ENCODE results near the gene ATP6V1B1.
A peak's percentile ranks its signal among the peaks of the same experiment; 100 is the strongest.
"Not testable (repeated sequence)": the region's sequence is repeated elsewhere in the genome, so short reads cannot be mapped to it uniquely, and the experiment has no call there.

ATP6V1B1 gene

DNA sequence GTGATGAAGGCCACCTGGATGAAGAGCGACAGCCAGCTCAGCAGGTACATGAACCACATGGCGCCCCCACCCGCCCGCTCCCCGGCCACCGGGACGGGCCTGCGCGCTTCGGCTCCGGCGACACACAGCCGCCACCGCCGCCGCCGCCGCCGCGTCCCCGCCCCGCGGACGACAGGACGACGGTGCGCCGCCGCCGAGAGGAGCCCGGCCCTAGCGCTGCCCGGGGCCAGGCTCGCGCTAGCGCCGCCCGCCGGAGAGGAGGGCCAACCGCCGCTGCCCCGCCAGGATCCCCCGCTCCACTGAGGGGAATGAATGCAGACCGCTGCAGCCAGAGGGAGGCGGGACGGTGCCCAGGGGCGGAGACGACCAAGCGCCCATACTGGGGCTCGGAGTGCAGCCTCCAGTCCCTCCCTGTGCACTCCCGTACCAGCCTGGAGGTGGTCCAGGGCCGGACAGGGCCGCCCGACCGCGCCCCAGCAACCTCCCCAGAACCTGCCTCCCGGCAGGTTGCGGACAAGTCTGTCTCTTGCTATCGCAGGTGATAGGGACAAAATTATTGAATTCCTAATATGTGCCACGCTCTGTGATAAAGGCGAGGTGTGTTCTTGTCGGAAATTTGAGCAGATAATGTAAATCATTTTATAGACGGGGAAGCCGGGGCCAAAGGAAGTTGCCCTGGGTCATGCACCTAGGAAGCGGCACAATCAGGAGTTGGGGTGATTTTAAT lies 59.2 kb downstream of the ATP6V1B1 start, which contains the start of gene TEX261:
Gene TEX261 (minus strand): TSS at position 175 of the 727 bp plus-strand sequence. CDS start 116 bp downstream, at position 59.
- peak within 1 kb of the TSS; percentile 98 for H3K9ac ChIP-seq (ENCODE audit: low read length)
- peak within 1 kb of the TSS; percentile 100 for H3K4me3 ChIP-seq (ENCODE audit: low read depth, low read length, poor library complexity, severe bottlenecking)
- no peaks in the 10 kb centered on the region for H3F3A ChIP-seq (ENCODE audit: insufficient read depth, low read length)
- peaks cover 25% of the 10 kb centered on the region for H3K4me1 ChIP-seq (ENCODE audit: insufficient read depth, low read length, severe bottlenecking)
- H3K36me3 ChIP-seq (ENCODE audit: insufficient read depth, low read length) = peaks cover 22% of the 10 kb centered on the region
- peak within 1 kb of the TSS; percentile 100 for H3K4me2 ChIP-seq (ENCODE audit: low read length)
- H3K9me3 ChIP-seq (ENCODE audit: low read length) = no peaks in the 10 kb centered on the region
- peaks cover 9% of the 10 kb centered on the region for H3K79me2 ChIP-seq (ENCODE audit: insufficient read depth, low read length)
- no peaks in the 10 kb centered on the region for H3K9me2 ChIP-seq (ENCODE audit: low read depth, low read length)
- TF ChIP-seq, protein P1, sequence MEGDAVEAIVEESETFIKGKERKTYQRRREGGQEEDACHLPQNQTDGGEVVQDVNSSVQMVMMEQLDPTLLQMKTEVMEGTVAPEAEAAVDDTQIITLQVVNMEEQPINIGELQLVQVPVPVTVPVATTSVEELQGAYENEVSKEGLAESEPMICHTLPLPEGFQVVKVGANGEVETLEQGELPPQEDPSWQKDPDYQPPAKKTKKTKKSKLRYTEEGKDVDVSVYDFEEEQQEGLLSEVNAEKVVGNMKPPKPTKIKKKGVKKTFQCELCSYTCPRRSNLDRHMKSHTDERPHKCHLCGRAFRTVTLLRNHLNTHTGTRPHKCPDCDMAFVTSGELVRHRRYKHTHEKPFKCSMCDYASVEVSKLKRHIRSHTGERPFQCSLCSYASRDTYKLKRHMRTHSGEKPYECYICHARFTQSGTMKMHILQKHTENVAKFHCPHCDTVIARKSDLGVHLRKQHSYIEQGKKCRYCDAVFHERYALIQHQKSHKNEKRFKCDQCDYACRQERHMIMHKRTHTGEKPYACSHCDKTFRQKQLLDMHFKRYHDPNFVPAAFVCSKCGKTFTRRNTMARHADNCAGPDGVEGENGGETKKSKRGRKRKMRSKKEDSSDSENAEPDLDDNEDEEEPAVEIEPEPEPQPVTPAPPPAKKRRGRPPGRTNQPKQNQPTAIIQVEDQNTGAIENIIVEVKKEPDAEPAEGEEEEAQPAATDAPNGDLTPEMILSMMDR (IDR thresholded peaks at IDR 0.05; ENCODE audit: low read length) = peak; percentile 53
- no peak for TF ChIP-seq EZH2 (IDR thresholded peaks at IDR 0.05; ENCODE audit: borderline replicate concordance, low read length)
- no peaks in the 10 kb centered on the region for H4K20me1 ChIP-seq (ENCODE audit: insufficient read depth, low read length)
- peak within 1 kb of the TSS; percentile 49 for H2AFZ ChIP-seq (ENCODE audit: low read length)
- H3K27ac ChIP-seq (ENCODE audit: low read depth, low read length, poor library complexity, severe bottlenecking) = peak within 1 kb of the TSS; percentile 15
- no peaks in the 10 kb centered on the region for H3K27me3 ChIP-seq (ENCODE audit: insufficient read depth, low read length)

DNA sequence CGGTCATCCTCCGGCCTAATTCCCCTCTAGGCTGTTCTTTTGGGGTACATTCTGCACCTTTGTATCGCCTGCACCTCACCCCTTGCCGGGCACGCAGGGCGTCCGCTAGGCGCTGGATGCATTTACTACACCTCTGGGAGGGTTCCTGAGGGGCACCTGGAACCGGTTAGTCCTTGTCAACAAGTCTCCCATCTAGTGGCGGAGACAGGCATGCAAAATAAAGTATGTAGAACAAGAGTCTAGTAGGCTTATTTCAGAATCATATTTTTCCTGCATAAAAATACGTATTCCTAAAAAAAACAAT lies 59.7 kb downstream of the ATP6V1B1 start:
- Histone ChIP-seq H3K4me1 (ENCODE audit: insufficient read depth, low read length, severe bottlenecking) (peaks cover 27% of the 10 kb centered on the region), H3K4me3 (ENCODE audit: low read depth, low read length, poor library complexity, severe bottlenecking) (peak overlapping the region; percentile 100), H3K9ac (ENCODE audit: low read length) (peak overlapping the region; percentile 81), H3K9me3 (ENCODE audit: low read length) (no peaks in the 10 kb centered on the region), H3K36me3 (ENCODE audit: insufficient read depth, low read length) (peaks cover 17% of the 10 kb centered on the region; the same call in 1 of the 2 replicates), H3K27me3 (ENCODE audit: insufficient read depth, low read length) (no peaks in the 10 kb centered on the region), H3K9me2 (ENCODE audit: low read depth, low read length) (no peaks in the 10 kb centered on the region), H3K4me2 (ENCODE audit: low read length) (peak overlapping the region; percentile 96), H2AFZ (ENCODE audit: low read length) (peak overlapping the region; percentile 49), H3K27ac (ENCODE audit: low read depth, low read length, poor library complexity, severe bottlenecking) (peak overlapping the region; percentile 15), H3K79me2 (ENCODE audit: insufficient read depth, low read length) (peaks cover 9% of the 10 kb centered on the region), H3F3A (ENCODE audit: insufficient read depth, low read length) (no peaks in the 10 kb centered on the region), H4K20me1 (ENCODE audit: insufficient read depth, low read length) (no peaks in the 10 kb centered on the region)
- no peak for TF ChIP-seq EZH2 (IDR thresholded peaks at IDR 0.05; ENCODE audit: borderline replicate concordance, low read length)
- TF ChIP-seq, protein P1 (IDR thresholded peaks at IDR 0.05; ENCODE audit: low read length) = peak; percentile 53

DNA sequence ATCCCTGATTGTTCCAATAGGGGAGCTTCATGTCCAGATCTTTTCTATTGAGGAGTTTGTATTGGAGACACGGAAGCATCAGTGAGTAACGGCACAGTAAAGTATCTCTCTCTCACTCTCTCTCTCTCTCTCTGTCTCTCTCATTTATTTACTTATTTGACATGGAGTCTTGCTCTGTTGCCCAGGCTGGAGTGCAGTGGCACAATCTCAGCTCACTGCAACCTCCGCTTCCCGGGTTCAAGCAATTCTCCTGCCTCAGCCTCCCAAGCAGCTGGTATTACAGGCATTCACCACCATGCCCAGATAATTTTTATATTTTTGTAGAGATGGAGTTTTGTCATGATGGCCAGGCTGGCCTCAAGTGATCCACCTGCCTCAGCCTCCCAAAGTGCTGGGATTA lies 63.2 kb downstream of the ATP6V1B1 start:
- H3K4me2 ChIP-seq (ENCODE audit: low read length); H3K27me3 ChIP-seq (ENCODE audit: insufficient read depth, low read length); H4K20me1 ChIP-seq (ENCODE audit: insufficient read depth, low read length); H3K9me3 ChIP-seq (ENCODE audit: low read length); H3K27ac ChIP-seq (ENCODE audit: low read depth, low read length, poor library complexity, severe bottlenecking); H3K36me3 ChIP-seq (ENCODE audit: insufficient read depth, low read length); H3K79me2 ChIP-seq (ENCODE audit: insufficient read depth, low read length); H3K4me3 ChIP-seq (ENCODE audit: low read depth, low read length, poor library complexity, severe bottlenecking); H3F3A ChIP-seq (ENCODE audit: insufficient read depth, low read length); H2AFZ ChIP-seq (ENCODE audit: low read length); H3K9me2 ChIP-seq (ENCODE audit: low read depth, low read length); H3K9ac ChIP-seq (ENCODE audit: low read length): not testable (repeated sequence)
- H3K4me1 ChIP-seq (ENCODE audit: insufficient read depth, low read length, severe bottlenecking) = peaks cover 27% of the 10 kb centered on the region

GRCh38 chr2:70999362-70999761 lies 63.7 kb downstream of the ATP6V1B1 start:
- Histone ChIP-seq H3K9me2 (ENCODE audit: low read depth, low read length) (no peaks in the 10 kb centered on the region), H3K36me3 (ENCODE audit: insufficient read depth, low read length) (no peaks in the 10 kb centered on the region), H3K4me2 (ENCODE audit: low read length) (no peak overlapping the region), H4K20me1 (ENCODE audit: insufficient read depth, low read length) (no peaks in the 10 kb centered on the region), H3K27ac (ENCODE audit: low read depth, low read length, poor library complexity, severe bottlenecking) (no peak overlapping the region), H2AFZ (ENCODE audit: low read length) (no peak overlapping the region), H3K79me2 (ENCODE audit: insufficient read depth, low read length) (peaks cover 1% of the 10 kb centered on the region; the same call in 1 of the 2 replicates), H3K9ac (ENCODE audit: low read length) (no peak overlapping the region), H3K4me3 (ENCODE audit: low read depth, low read length, poor library complexity, severe bottlenecking) (no peak overlapping the region), H3F3A (ENCODE audit: insufficient read depth, low read length) (no peaks in the 10 kb centered on the region), H3K27me3 (ENCODE audit: insufficient read depth, low read length) (no peaks in the 10 kb centered on the region), H3K4me1 (ENCODE audit: insufficient read depth, low read length, severe bottlenecking) (peaks cover 24% of the 10 kb centered on the region), H3K9me3 (ENCODE audit: low read length) (no peaks in the 10 kb centered on the region)
- TF ChIP-seq EZH2 (IDR thresholded peaks at IDR 0.05; ENCODE audit: borderline replicate concordance, low read length) = no peak
- TF ChIP-seq, protein P1 (IDR thresholded peaks at IDR 0.05; ENCODE audit: low read length) = no peak

- not testable (repeated sequence) for H3K36me3 ChIP-seq (ENCODE audit: insufficient read depth, low read length); H3K79me2 ChIP-seq (ENCODE audit: insufficient read depth, low read length); H2AFZ ChIP-seq (ENCODE audit: low read length); H3K27ac ChIP-seq (ENCODE audit: low read depth, low read length, poor library complexity, severe bottlenecking); H3K9ac ChIP-seq (ENCODE audit: low read length); H3K9me3 ChIP-seq (ENCODE audit: low read length); H3F3A ChIP-seq (ENCODE audit: insufficient read depth, low read length); H3K4me2 ChIP-seq (ENCODE audit: low read length); H4K20me1 ChIP-seq (ENCODE audit: insufficient read depth, low read length); H3K9me2 ChIP-seq (ENCODE audit: low read depth, low read length); H3K27me3 ChIP-seq (ENCODE audit: insufficient read depth, low read length); H3K4me3 ChIP-seq (ENCODE audit: low read depth, low read length, poor library complexity, severe bottlenecking)
- peaks cover 24% of the 10 kb centered on the region for H3K4me1 ChIP-seq (ENCODE audit: insufficient read depth, low read length, severe bottlenecking)
Measured at GRCh38 chr2:70999931-71000330, 64.2 kb downstream of the ATP6V1B1 start.

Measured in OCI-LY1 (cell line).